ENCODE measurements around the gene SCN3B.

SCN3B gene

GRCh38 chr11:123653827-123654565 is 428 bp downstream of the SCN3B start:
- DNase-seq (ENCODE audit: low spot score): peak; percentile 50

GRCh38 chr11:123653483-123653826 is 969 bp downstream of the SCN3B start:
- no peak for DNase-seq (ENCODE audit: low spot score)

DNA sequence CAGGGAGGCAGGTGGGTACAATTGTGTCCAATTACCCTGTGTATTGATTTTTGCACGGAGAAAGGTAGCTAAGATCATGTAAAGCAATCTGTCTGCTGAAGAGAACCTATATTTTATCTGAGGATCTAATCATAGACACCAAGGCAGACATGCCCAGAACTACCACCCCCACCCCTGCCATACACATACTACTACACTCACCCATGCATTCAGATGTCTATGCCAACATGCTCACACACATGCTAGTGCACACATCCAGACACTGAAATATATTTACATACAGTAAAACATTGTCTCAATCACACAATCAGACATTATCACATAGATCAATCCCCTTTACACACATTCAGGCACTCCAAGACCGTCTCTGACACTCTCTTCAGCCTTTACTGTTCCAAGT is 1.8 kb downstream of the SCN3B start:
- no peak for DNase-seq (ENCODE audit: low spot score)

DNA sequence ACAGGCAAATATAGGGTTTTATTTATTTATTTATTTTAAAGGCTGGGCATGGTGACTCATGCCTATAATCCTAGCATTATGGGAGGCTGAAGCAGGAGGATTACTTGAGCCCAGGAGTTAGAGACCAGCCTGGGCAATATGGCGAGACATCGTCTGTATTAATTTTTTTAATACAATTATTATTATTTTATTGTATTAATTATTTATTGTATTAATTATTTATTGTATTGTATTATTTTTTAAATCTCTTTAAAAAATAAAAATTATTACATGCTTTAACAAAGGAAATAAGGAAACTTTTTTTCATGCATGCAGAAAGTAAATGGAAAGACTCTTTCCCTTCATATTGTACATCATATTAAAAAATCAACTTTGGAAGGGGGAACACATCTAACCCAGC is 3.5 kb downstream of the SCN3B start:
- DNase-seq (ENCODE audit: low spot score): no peak

- DNase-seq (ENCODE audit: low spot score): no peak
Measured at GRCh38 chr11:123645286-123645975, 9.0 kb downstream of the SCN3B start.

DNA sequence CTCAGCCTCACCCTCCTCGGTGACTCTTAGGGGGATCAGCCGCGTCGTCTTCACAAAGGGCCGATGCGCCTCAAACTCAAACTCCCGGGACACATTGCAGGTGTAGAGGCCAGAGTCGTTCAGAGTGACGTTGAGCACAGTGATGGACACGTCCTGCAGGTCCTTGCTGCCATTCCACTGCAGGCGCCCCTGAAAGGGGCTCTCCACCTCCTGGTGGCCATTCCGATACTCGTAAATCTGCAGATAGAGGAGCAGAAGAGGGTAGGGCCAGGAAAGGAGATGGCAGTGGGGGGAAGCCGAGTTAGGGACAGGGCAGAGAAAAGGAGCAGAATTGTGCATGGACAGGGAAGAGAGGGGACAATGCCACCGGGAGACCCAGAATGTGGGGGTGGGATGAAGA is 12.0 kb downstream of the SCN3B start:
- no peak for DNase-seq (ENCODE audit: low spot score)

- no peak for DNase-seq (ENCODE audit: low spot score)
Measured at GRCh38 chr11:123641495-123641840, 13.0 kb downstream of the SCN3B start.

- peak; percentile 61 for DNase-seq (ENCODE audit: low spot score)
Measured at GRCh38 chr11:123640677-123641494, 13.5 kb downstream of the SCN3B start.

- no peak for DNase-seq (ENCODE audit: low spot score)
Measured at GRCh38 chr11:123640029-123640428, 14.4 kb downstream of the SCN3B start.

GRCh38 chr11:123630126-123630608 is 24.3 kb downstream of the SCN3B start:
- no peak for DNase-seq (ENCODE audit: low spot score)

- no peak for DNase-seq (ENCODE audit: low spot score)
Measured at GRCh38 chr11:123628936-123629683, 25.3 kb downstream of the SCN3B start.

GRCh38 chr11:123624974-123625373 is 29.4 kb downstream of the SCN3B start:
- DNase-seq (ENCODE audit: low spot score): no peak

GRCh38 chr11:123622576-123622975 is 31.8 kb downstream of the SCN3B start:
- no peak for DNase-seq (ENCODE audit: low spot score)

DNA sequence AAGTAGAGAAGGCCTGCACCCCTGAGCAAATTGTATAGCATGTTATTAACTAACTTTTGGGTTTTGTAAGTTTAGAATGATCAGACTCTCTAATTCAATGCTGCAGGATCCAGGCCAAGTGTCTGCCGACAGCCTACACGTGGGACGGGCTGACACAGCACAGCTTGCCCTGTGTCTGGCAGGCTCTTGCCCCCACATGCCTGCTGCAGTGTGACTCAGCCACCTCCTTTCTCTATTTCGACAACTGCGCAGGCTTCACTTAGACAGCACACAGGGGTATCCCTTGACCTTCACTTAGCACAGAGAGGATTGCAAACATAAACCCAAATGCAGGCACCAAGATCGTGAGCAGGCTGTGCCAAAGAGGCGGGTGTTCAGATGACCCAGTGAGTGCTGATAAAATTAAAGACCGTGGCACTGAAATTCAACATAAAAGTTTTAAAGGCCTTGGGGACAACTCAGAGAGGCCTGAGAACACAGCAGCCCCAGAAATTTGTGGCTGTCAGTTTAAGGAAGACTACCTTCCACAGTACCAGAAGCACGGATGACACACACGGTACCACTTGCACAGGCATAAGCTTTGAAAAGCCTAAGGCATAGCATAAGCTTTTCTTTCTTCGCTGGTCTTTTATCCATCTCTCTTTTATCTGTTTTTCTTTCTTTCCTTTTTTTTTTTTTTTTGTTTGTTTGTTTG is 37.8 kb downstream of the SCN3B start:
- DNase-seq (ENCODE audit: low spot score): no peak

DNA sequence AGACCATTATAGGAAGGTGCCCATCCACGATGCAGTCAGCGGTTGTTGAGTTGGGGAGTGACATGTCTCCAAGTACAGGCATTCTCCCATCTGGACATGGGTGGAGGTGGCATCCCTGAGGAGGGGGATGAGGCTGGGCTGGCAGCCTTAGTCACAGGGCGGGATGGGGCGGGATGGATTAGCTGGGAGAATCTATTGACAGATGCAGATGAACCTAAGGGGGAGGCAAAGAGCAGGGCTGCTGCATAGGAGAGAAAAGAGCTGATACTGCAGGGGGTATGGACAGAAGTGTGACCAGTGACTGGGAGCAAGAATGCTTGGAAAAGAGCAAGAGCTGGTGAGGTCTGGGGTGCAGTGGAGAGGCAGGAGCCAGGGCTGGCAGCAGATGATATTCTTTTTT is 42.7 kb downstream of the SCN3B start:
- DNase-seq (ENCODE audit: low spot score): no peak

DNA sequence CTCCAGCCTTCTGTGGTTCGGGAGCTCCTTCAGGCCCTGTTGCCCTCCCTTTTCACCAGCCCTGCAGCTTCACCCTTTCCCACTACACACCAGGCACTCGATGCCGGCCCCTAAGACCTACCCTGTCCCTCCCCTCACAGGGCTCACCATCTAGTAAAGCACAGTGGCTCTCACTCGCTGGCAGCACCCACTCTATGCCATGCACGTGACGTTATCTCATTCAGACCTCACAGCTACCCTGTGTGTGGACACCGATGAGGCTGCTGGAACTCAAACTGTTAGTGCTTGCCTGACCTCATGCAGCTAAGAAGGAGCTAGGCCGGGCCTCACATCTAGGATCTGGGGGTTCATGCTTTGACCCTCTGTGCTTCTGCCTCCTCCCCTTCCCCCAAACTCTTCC is 45.5 kb downstream of the SCN3B start:
- no peak for DNase-seq (ENCODE audit: low spot score)

GRCh38 chr11:123608371-123608770 is 46.1 kb downstream of the SCN3B start:
- DNase-seq (ENCODE audit: low spot score): no peak

DNA sequence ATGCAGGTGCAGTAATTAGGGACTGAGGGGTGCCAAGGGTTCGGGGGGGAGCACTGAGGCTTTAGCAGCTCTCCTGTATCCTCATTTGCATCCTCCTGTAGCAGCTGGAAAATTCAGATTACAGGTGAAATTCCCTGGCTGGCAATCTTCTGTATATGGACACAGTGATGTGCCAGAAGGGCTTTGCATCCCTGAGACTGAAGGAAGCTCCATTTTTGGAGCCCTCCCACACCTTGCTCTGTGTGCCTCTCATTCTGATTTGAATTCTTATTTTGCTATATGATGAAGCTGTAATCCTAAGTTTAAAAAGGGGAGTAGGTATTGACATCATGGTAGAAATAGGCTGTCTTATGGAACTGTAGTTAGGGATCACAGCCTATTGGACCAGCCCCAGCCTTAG is 46.6 kb downstream of the SCN3B start:
- no peak for DNase-seq (ENCODE audit: low spot score)

DNA sequence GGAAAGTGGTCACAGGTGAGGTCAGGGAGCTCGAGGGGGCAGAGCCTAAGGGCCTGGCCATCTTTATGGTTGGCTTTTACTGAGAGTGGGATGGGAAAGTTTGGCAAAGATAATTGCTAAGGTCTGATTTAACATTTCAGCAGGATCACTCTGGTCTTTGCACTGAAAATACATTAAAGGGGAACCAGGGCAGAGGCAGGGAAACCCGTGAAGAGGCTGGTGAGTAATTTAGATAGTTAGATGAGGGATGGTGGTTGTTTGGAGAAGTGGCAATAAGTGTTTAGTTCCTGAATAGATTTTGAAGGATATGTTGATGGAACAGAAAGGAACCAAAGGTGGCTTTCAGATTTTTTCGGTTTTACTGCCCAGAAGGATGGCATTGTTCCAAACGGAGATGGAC is 50.8 kb downstream of the SCN3B start:
- DNase-seq (ENCODE audit: low spot score): no peak

DNA sequence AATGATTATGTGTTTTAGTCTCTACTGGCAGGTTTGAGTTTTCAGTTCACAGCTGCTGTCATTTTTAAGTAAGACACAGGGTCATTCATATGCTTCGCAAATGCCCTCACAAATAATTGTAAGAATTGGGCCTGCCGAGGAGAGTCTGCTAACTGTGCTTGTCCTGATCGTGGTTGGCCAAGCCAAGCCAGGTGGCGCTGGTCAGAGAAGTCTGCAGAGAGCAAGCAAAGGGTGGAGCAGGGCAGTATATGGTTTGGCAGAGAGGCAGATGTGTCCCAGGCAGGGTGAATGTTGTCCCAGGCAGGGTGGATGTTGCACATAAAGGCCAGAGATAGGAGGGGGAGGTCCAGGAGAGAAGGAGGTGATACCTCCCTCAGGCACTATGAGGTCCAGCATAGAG is 52.7 kb downstream of the SCN3B start:
- no peak for DNase-seq (ENCODE audit: low spot score)

- DNase-seq (ENCODE audit: low spot score): no peak
Measured at GRCh38 chr11:123601136-123601535, 53.3 kb downstream of the SCN3B start.

- no peak for DNase-seq (ENCODE audit: low spot score)
Measured at GRCh38 chr11:123597859-123598258, 56.6 kb downstream of the SCN3B start.

Data from germinal center (tissue), 1 donor.